Renal cortex interstitium (tissue), 11 donors: ENCODE measurements around the gene MFRP. TPM values are rescaled to one million over a fixed set of nuclear protein-coding genes. Genes with fewer than 3 reads are reported as not detected.

Experiments
- DNase-seq, 11 donors: peaks; one replicate each; pipeline ENCODE4 v3.0.0-alpha.2; 2013; ENCODE audit warnings: low read depth in 9 of 11, low spot score in 4 of 11; ENCODE audit errors: extremely low read depth in 1 of 11
- polyA plus RNA-seq, 3 donors: library from polyadenylated mRNA; unstranded; fragments of 120-200 nt; gene quantifications; one replicate each; pipeline ENCODE4 v1.2.1, GENCODE V29; 2013; ENCODE audit not compliant: insufficient read length in 3 of 3

MFRP gene
- polyA plus RNA-seq, 3 donors = not detected

- DNase-seq = peak in 2 of 11 donors; percentile 74 to 80
Observed at GRCh38 chr11:119323532-119324033, 22.9 kb downstream of the MFRP start.

- DNase-seq = no peak
Observed at GRCh38 chr11:119322921-119323531, 23.5 kb downstream of the MFRP start.

- DNase-seq = no peak
Observed at GRCh38 chr11:119322360-119322739, 24.2 kb downstream of the MFRP start.

GRCh38 chr11:119320776-119321524 lies 25.6 kb downstream of the MFRP start:
- DNase-seq = peak in 1 of 11 donors; percentile 56

GRCh38 chr11:119320240-119320775 lies 26.2 kb downstream of the MFRP start:
- DNase-seq = no peak

- no peak for DNase-seq
Observed at GRCh38 chr11:119319700-119320239, 26.7 kb downstream of the MFRP start.

GRCh38 chr11:119319136-119319699 lies 27.3 kb downstream of the MFRP start:
- DNase-seq = no peak

- DNase-seq = no peak
Observed at GRCh38 chr11:119318240-119319135, 28.0 kb downstream of the MFRP start.

GRCh38 chr11:119317592-119318239 lies 28.8 kb downstream of the MFRP start:
- DNase-seq = no peak

GRCh38 chr11:119316729-119317591 lies 29.5 kb downstream of the MFRP start, which contains the start of gene MCAM:
Gene MCAM, minus strand, starts transcription at chr11:119317130. Its CDS starts 29 bp downstream, at chr11:119317101.
- peak in 1 of 11 donors; percentile 38 for DNase-seq

- no peak for DNase-seq
Observed at GRCh38 chr11:119316016-119316728, 30.3 kb downstream of the MFRP start.

GRCh38 chr11:119315131-119316015 lies 31.1 kb downstream of the MFRP start:
- DNase-seq = no peak

- no peak for DNase-seq
Observed at GRCh38 chr11:119314726-119315125, 31.8 kb downstream of the MFRP start.

- DNase-seq = no peak
Observed at GRCh38 chr11:119310682-119311052, 35.8 kb downstream of the MFRP start.

GRCh38 chr11:119309953-119310681 lies 36.4 kb downstream of the MFRP start:
- DNase-seq = no peak
